Brain microvascular endothelial cell (primary cell): ENCODE measurements around the gene BPIFA1.

Experiments used
- DNase-seq: peaks from one replicate; pipeline ENCODE4 v3.0.0-alpha.2; 2020
- H3K27ac ChIP-seq: fragments of 250-450 bp; sonication (Bioruptor Pico); 2 replicates; pipeline ENCODE4 v1.5.1; 2020; ENCODE audit warnings: mild to moderate bottlenecking, moderate library complexity
- H3K27me3 ChIP-seq: fragments of 250-450 bp; sonication (Bioruptor Pico); replicated peaks from 2 replicates; pipeline ENCODE4 v1.5.1; 2020; ENCODE audit warnings: mild to moderate bottlenecking
- H3K36me3 ChIP-seq: fragments of 250-450 bp; sonication (Bioruptor Pico); replicated peaks from 2 replicates; pipeline ENCODE4 v1.5.1; 2020; ENCODE audit warnings: mild to moderate bottlenecking
- H3K4me3 ChIP-seq: 2 replicates; pipeline ENCODE4 v1.5.1; 2011; ENCODE audit warnings: low read depth, mild to moderate bottlenecking, control low read depth, low read length, moderate library complexity
- CTCF ChIP-seq: IDR thresholded peaks from 2 replicates; pipeline ENCODE4 v1.5.1; 2011; ENCODE audit warnings: low read depth, mild to moderate bottlenecking, moderate library complexity, low read length, control low read depth, inconsistent platforms; ENCODE audit errors: missing control alignments
- in situ Hi-C: cut with HindIII; loops from 2 replicates; pipeline ENCODE4 v1.10.0; 2017; ENCODE audit warnings: low sequenced_read_pairs, low pct_ligation_motif_present

Gene BPIFA1

GRCh38 chr20:33282991-33283555, 47.3 kb downstream of the BPIFA1 start, which contains the start of gene BPIFB1:
TSS of gene BPIFB1 (plus strand) at chr20:33283214. CDS start at chr20:33286074, 2,860 bp downstream.
- peaks cover 2% of the 10 kb centered on the region for H3K27me3 ChIP-seq
- H3K36me3 ChIP-seq, result no peaks in the 10 kb centered on the region
- no peak for DNase-seq
- in situ Hi-C loops, result no loop called here
- TF ChIP-seq CTCF, result no peak
- H3K27ac ChIP-seq, result no peak within 1 kb of the TSS
- no peak within 1 kb of the TSS for H3K4me3 ChIP-seq

GRCh38 chr20:33284284-33284683, 48.5 kb downstream of the BPIFA1 start:
- no peak for DNase-seq
- H3K27ac ChIP-seq, result no peak overlapping the region
- H3K4me3 ChIP-seq, result no peak overlapping the region
- H3K27me3 ChIP-seq, result peaks cover 2% of the 10 kb centered on the region
- no peak for TF ChIP-seq CTCF
- H3K36me3 ChIP-seq, result no peaks in the 10 kb centered on the region
- in situ Hi-C loops, result no loop called here

- Histone ChIP-seq H3K27me3 (peaks cover 2% of the 10 kb centered on the region), H3K27ac (no peak overlapping the region), H3K4me3 (no peak overlapping the region), H3K36me3 (no peaks in the 10 kb centered on the region)
- DNase-seq, result no peak
- no peak for TF ChIP-seq CTCF
- in situ Hi-C loops, result no loop called here
Measured at GRCh38 chr20:33284937-33285336, 49.1 kb downstream of the BPIFA1 start.

- in situ Hi-C loops, result no loop called here
- Histone ChIP-seq H3K36me3 (no peaks in the 10 kb centered on the region), H3K27me3 (peaks cover 2% of the 10 kb centered on the region), H3K27ac (no peak overlapping the region), H3K4me3 (no peak overlapping the region)
- TF ChIP-seq CTCF, result no peak
- no peak for DNase-seq
Measured at GRCh38 chr20:33285861-33286495, 50.2 kb downstream of the BPIFA1 start.

GRCh38 chr20:33287884-33288283, 52.1 kb downstream of the BPIFA1 start:
- no peak for DNase-seq
- Histone ChIP-seq H3K27ac (no peak overlapping the region), H3K36me3 (no peaks in the 10 kb centered on the region), H3K27me3 (peaks cover 2% of the 10 kb centered on the region), H3K4me3 (no peak overlapping the region)
- TF ChIP-seq CTCF, result no peak
- in situ Hi-C loops, result no loop called here

- H3K4me3 ChIP-seq, result no peak overlapping the region
- H3K27me3 ChIP-seq, result peaks cover 2% of the 10 kb centered on the region
- in situ Hi-C loops, result no loop called here
- TF ChIP-seq CTCF, result no peak
- H3K27ac ChIP-seq, result no peak overlapping the region
- no peaks in the 10 kb centered on the region for H3K36me3 ChIP-seq
- DNase-seq, result no peak
Measured at GRCh38 chr20:33290852-33291251, 55.1 kb downstream of the BPIFA1 start.
